ENCODE data around the gene RBP5.

Gene RBP5

GRCh38 chr12:7118881-7119280 lies 9.8 kb downstream of the RBP5 start:
- TF ChIP-seq CTCF (IDR thresholded peaks at IDR 0.05; ENCODE audit: low read depth, low read length) = no peak
- TF ChIP-seq POLR2A (IDR thresholded peaks at IDR 0.05; ENCODE audit: extremely low read depth, insufficient read length) = no peak
- no peak for TF ChIP-seq MAX (IDR thresholded peaks at IDR 0.05; ENCODE audit: low read depth, low read length)
- no peak for TF ChIP-seq MYC (IDR thresholded peaks at IDR 0.05; ENCODE audit: low read depth, low read length)
- no peak overlapping the region for H3K4me3 ChIP-seq (ENCODE audit: low read depth, low read length)
- no peak for DNase-seq (ENCODE audit: low read depth)

GRCh38 chr12:7117670-7118069 lies 11.0 kb downstream of the RBP5 start:
- no peak for DNase-seq (ENCODE audit: low read depth)
- no peak overlapping the region for H3K4me3 ChIP-seq (ENCODE audit: low read depth, low read length)
- TF ChIP-seq CTCF (IDR thresholded peaks at IDR 0.05; ENCODE audit: low read depth, low read length) = no peak
- TF ChIP-seq POLR2A (IDR thresholded peaks at IDR 0.05; ENCODE audit: extremely low read depth, insufficient read length) = no peak
- no peak for TF ChIP-seq MYC (IDR thresholded peaks at IDR 0.05; ENCODE audit: low read depth, low read length)
- TF ChIP-seq MAX (IDR thresholded peaks at IDR 0.05; ENCODE audit: low read depth, low read length) = no peak

- H3K4me3 ChIP-seq (ENCODE audit: low read depth, low read length) = no peak overlapping the region
- DNase-seq (ENCODE audit: low read depth) = no peak
- TF ChIP-seq POLR2A (IDR thresholded peaks at IDR 0.05; ENCODE audit: extremely low read depth, insufficient read length) (no peak), MAX (IDR thresholded peaks at IDR 0.05; ENCODE audit: low read depth, low read length) (no peak), MYC (IDR thresholded peaks at IDR 0.05; ENCODE audit: low read depth, low read length) (no peak), CTCF (IDR thresholded peaks at IDR 0.05; ENCODE audit: low read depth, low read length) (no peak)
Measured at GRCh38 chr12:7116916-7117315, 11.8 kb downstream of the RBP5 start.

GRCh38 chr12:7116196-7116595 lies 12.5 kb downstream of the RBP5 start:
- no peak for DNase-seq (ENCODE audit: low read depth)
- no peak overlapping the region for H3K4me3 ChIP-seq (ENCODE audit: low read depth, low read length)
- no peak for TF ChIP-seq MAX (IDR thresholded peaks at IDR 0.05; ENCODE audit: low read depth, low read length)
- no peak for TF ChIP-seq CTCF (IDR thresholded peaks at IDR 0.05; ENCODE audit: low read depth, low read length)
- no peak for TF ChIP-seq POLR2A (IDR thresholded peaks at IDR 0.05; ENCODE audit: extremely low read depth, insufficient read length)
- TF ChIP-seq MYC (IDR thresholded peaks at IDR 0.05; ENCODE audit: low read depth, low read length) = no peak

GRCh38 chr12:7114851-7115250 lies 13.8 kb downstream of the RBP5 start:
- TF ChIP-seq MYC (IDR thresholded peaks at IDR 0.05; ENCODE audit: low read depth, low read length) = no peak
- TF ChIP-seq CTCF (IDR thresholded peaks at IDR 0.05; ENCODE audit: low read depth, low read length) = no peak
- no peak for TF ChIP-seq POLR2A (IDR thresholded peaks at IDR 0.05; ENCODE audit: extremely low read depth, insufficient read length)
- TF ChIP-seq MAX (IDR thresholded peaks at IDR 0.05; ENCODE audit: low read depth, low read length) = no peak
- DNase-seq (ENCODE audit: low read depth) = no peak
- H3K4me3 ChIP-seq (ENCODE audit: low read depth, low read length) = no peak overlapping the region

GRCh38 chr12:7114008-7114407 lies 14.7 kb downstream of the RBP5 start:
- H3K4me3 ChIP-seq (ENCODE audit: low read depth, low read length) = no peak overlapping the region
- no peak for DNase-seq (ENCODE audit: low read depth)
- TF ChIP-seq CTCF (IDR thresholded peaks at IDR 0.05; ENCODE audit: low read depth, low read length) (no peak), MYC (IDR thresholded peaks at IDR 0.05; ENCODE audit: low read depth, low read length) (no peak), POLR2A (IDR thresholded peaks at IDR 0.05; ENCODE audit: extremely low read depth, insufficient read length) (no peak), MAX (IDR thresholded peaks at IDR 0.05; ENCODE audit: low read depth, low read length) (no peak)
